Measurements from ENCODE around the gene NXPE3. TPM values are rescaled to one million over a fixed set of nuclear protein-coding genes. Genes with fewer than 3 reads are reported as not detected.

The NXPE3 gene
- total RNA-seq, 1 donor from 2014 or later: 9.4 TPM

DNA sequence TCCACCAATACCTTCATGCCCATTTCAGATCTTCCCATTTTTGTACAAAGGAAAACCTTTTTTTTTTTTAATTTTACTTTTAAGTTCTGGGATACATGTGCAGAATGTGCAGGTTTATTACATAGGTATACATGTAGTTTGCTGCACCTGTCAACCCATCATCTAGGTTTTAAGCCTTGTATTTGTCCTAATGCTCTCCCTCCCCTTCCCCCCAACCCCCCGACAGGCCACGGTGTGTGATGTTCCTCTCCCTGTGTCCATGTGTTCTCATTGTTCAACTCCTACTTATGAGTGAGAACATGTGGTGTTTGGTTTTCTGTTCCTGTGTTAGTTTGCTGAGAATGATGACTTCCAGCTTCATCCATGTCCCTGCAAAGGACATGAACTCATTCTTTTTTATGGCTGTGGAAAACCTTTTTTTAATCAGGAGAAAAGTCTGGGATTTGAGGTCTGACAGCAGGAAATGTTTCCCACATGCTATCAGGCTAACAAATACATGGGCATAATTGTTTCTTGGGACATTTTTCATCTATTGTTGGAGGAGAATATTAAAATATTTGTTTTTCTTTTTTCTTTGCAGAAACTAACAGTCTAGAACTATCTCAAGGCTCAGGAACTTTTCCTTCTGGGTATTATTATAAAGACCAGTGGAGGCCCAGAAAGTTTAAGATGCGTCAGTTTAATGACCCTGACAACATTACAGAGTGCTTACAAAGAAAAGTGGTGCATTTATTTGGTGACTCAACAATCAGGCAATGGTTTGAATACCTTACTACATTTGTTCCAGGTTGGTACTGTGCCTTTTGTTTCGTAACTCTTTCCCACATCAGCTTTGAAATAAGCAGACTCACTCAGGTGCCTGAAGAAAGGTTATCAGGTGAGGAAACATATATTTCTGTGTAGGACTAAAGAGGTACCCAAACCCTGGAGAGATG lies 37.5 kb downstream of the NXPE3 start:
- Mint-ChIP-seq H3K27ac (no peak overlapping the region), H3K9me3 (no peaks in the 10 kb centered on the region)

DNA sequence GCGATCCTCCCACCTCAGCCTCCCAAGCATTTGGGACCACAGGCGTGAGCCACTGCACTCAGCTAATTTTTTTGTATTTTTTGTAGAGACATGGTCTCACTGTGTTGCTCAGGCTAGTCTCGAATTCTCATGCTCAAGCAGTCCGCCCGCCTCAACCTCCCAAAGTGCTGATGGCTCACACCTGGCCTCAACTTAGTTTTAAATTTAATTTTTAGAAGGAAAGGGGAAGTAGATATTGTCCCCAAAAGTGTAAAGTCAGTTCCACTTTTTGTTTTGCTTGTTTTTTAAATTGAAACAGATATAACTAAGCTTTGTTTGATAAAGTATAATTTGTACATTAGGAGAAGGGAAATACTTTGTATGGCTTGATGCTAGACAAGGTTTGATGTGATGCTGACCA lies 39.0 kb downstream of the NXPE3 start:
- Mint-ChIP-seq H3K4me3 (no peak overlapping the region), H3K4me1 (no peaks in the 10 kb centered on the region), H3K36me3 (peaks cover 9% of the 10 kb centered on the region), H3K9me3 (no peaks in the 10 kb centered on the region), H3K27ac (no peak overlapping the region), H3K27me3 (ENCODE audit: insufficient read depth, low read depth) (no peaks in the 10 kb centered on the region)
- no peaks in the 10 kb centered on the region for H4K20me1 ChIP-seq (ENCODE audit: low read depth)
- no peaks in the 10 kb centered on the region for H3K9me3 ChIP-seq (ENCODE audit: low read depth)
- no peaks in the 10 kb centered on the region for H3F3A ChIP-seq (ENCODE audit: low read depth)
- TF ChIP-seq EZH2phosphoT487 (IDR thresholded peaks at IDR 0.05) (no peak), EZH2 (IDR thresholded peaks at IDR 0.05) (no peak)
- TF ChIP-seq, protein P1, sequence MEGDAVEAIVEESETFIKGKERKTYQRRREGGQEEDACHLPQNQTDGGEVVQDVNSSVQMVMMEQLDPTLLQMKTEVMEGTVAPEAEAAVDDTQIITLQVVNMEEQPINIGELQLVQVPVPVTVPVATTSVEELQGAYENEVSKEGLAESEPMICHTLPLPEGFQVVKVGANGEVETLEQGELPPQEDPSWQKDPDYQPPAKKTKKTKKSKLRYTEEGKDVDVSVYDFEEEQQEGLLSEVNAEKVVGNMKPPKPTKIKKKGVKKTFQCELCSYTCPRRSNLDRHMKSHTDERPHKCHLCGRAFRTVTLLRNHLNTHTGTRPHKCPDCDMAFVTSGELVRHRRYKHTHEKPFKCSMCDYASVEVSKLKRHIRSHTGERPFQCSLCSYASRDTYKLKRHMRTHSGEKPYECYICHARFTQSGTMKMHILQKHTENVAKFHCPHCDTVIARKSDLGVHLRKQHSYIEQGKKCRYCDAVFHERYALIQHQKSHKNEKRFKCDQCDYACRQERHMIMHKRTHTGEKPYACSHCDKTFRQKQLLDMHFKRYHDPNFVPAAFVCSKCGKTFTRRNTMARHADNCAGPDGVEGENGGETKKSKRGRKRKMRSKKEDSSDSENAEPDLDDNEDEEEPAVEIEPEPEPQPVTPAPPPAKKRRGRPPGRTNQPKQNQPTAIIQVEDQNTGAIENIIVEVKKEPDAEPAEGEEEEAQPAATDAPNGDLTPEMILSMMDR (IDR thresholded peaks at IDR 0.05): no peak
- no peak overlapping the region for H3K27ac ChIP-seq
- H3K4me3 ChIP-seq: no peak overlapping the region
- no peaks in the 10 kb centered on the region for H3K36me3 ChIP-seq
- H3K79me2 ChIP-seq (ENCODE audit: low read depth): no peaks in the 10 kb centered on the region
- no peaks in the 10 kb centered on the region for H3K27me3 ChIP-seq
- no peak overlapping the region for H3K4me2 ChIP-seq
- no peak overlapping the region for H3K9ac ChIP-seq
- no peak overlapping the region for H2AFZ ChIP-seq (replicated peaks)
- no peak for DNase-seq (ENCODE audit: low spot score)
- no peaks in the 10 kb centered on the region for H3K4me1 ChIP-seq

More for the DNA sequence above, 37.5 kb downstream of the NXPE3 start:
- no peak overlapping the region for H3K4me3 ChIP-seq
- no peaks in the 10 kb centered on the region for H3K27me3 ChIP-seq
- H3K4me1 ChIP-seq: no peaks in the 10 kb centered on the region
- H3K9me3 ChIP-seq (ENCODE audit: low read depth): no peaks in the 10 kb centered on the region
- H4K20me1 ChIP-seq (ENCODE audit: low read depth): no peaks in the 10 kb centered on the region
- no peak overlapping the region for H2AFZ ChIP-seq (replicated peaks)
- H3K79me2 ChIP-seq (ENCODE audit: low read depth): no peaks in the 10 kb centered on the region
- H3F3A ChIP-seq (ENCODE audit: low read depth): no peaks in the 10 kb centered on the region
- no peaks in the 10 kb centered on the region for H3K27me3 Mint-ChIP-seq (ENCODE audit: insufficient read depth, low read depth)
- H3K9ac ChIP-seq: no peak overlapping the region
- no peaks in the 10 kb centered on the region for H3K4me1 Mint-ChIP-seq
- DNase-seq (ENCODE audit: low spot score): no peak
- no peaks in the 10 kb centered on the region for H3K36me3 ChIP-seq
- no peak overlapping the region for H3K27ac ChIP-seq
- no peak overlapping the region for H3K4me2 ChIP-seq
- H3K36me3 Mint-ChIP-seq: peaks cover 5% of the 10 kb centered on the region
- TF ChIP-seq EZH2 (IDR thresholded peaks at IDR 0.05) (no peak), EZH2phosphoT487 (IDR thresholded peaks at IDR 0.05) (no peak)
- TF ChIP-seq, protein P1 (IDR thresholded peaks at IDR 0.05): no peak
- no peak overlapping the region for H3K4me3 Mint-ChIP-seq

DNA sequence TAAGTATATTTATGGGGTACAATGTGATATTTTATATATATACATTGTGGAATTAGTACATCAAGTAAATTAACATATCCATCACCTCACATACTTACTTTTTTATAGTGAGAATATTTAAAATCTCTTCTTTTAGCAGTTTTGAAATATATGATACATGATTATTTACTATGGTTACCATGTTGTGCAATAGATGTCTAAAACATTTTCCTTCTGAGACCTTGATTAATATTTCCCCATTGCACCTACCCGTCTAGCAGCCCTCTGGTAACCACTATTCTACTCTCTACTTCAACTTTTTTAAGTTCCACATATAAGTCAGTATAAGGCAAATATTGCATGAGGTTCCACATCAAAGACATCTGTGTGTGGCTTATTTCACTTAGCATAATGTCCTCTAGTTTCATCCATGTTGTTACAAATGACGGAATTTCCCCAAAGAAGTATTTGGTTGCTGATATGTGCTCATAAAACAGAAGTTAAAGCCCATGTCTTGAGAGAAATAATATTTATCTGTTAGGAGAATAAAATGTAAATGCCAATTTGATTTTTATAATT lies 40.7 kb downstream of the NXPE3 start:
- H3K36me3 Mint-ChIP-seq: peaks cover 9% of the 10 kb centered on the region

More for the DNA sequence above, 40.7 kb downstream of the NXPE3 start:
- Mint-ChIP-seq H3K4me3 (no peak overlapping the region), H3K9me3 (no peaks in the 10 kb centered on the region), H3K4me1 (no peaks in the 10 kb centered on the region), H3K27me3 (ENCODE audit: insufficient read depth, low read depth) (no peaks in the 10 kb centered on the region), H3K27ac (no peak overlapping the region)
- H2AFZ ChIP-seq (replicated peaks): no peak overlapping the region
- H3K9ac ChIP-seq: no peak overlapping the region
- no peaks in the 10 kb centered on the region for H3K27me3 ChIP-seq
- no peaks in the 10 kb centered on the region for H3K4me1 ChIP-seq
- H3K27ac ChIP-seq: no peak overlapping the region
- H3K36me3 ChIP-seq: no peaks in the 10 kb centered on the region
- no peaks in the 10 kb centered on the region for H3K9me3 ChIP-seq (ENCODE audit: low read depth)
- H4K20me1 ChIP-seq (ENCODE audit: low read depth): no peaks in the 10 kb centered on the region
- no peak overlapping the region for H3K4me3 ChIP-seq
- no peak for DNase-seq (ENCODE audit: low spot score)
- no peak overlapping the region for H3K4me2 ChIP-seq
- H3K79me2 ChIP-seq (ENCODE audit: low read depth): no peaks in the 10 kb centered on the region
- H3F3A ChIP-seq (ENCODE audit: low read depth): no peaks in the 10 kb centered on the region
- TF ChIP-seq EZH2phosphoT487 (IDR thresholded peaks at IDR 0.05): no peak
- no peak for TF ChIP-seq EZH2 (IDR thresholded peaks at IDR 0.05)
- TF ChIP-seq, protein P1 (IDR thresholded peaks at IDR 0.05): no peak

Data from neural progenitor cell (in vitro differentiated cells).